SKM-1 treated with dmso at 0.1 percent for 144 hours (cell line): Measurements from ENCODE around the gene KCNJ5.
A peak's percentile ranks its signal among the peaks of the same experiment; 100 is the strongest.

Experiments used
- DNase-seq: peaks from one replicate; lab custom pipeline; 2025; ENCODE audit not compliant: unreplicated experiment; lab: John Stamatoyannopoulos, UW

KCNJ5 gene

GRCh38 chr11:128946648-128947047 lies 55.5 kb downstream of the KCNJ5 start:
- no peak for DNase-seq

DNA sequence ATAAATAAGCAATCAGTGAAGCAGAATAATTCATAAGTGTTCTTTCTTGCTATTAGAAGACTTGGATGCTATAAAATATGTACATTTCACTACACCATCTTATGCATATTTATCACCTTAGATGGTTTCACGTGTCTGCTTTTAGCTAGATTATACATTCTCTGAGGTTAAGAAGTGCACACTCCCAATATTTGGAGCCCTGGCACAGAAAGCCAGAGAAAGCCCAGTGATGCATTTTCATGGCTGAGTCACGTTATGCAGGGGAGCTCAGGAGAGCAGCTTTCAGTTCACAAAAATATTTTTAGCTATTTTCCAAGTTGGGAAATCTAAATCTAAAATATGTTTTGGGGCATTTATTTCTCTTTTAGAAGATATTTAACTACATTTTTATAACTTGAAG lies 56.6 kb downstream of the KCNJ5 start:
- no peak for DNase-seq

- DNase-seq = no peak
These were observed 57.4 kb downstream of the KCNJ5 start for GRCh38 chr11:128948583-128948982.

GRCh38 chr11:128949791-128950454 lies 58.8 kb downstream of the KCNJ5 start:
- no peak for DNase-seq

GRCh38 chr11:128953151-128953550 lies 62.0 kb downstream of the KCNJ5 start:
- no peak for DNase-seq

- DNase-seq = no peak
These were observed 64.5 kb downstream of the KCNJ5 start for GRCh38 chr11:128955636-128956035.

GRCh38 chr11:128956401-128957201 lies 65.4 kb downstream of the KCNJ5 start:
- DNase-seq = peak; percentile 60

GRCh38 chr11:128957202-128957482 lies 66.0 kb downstream of the KCNJ5 start:
- no peak for DNase-seq

DNA sequence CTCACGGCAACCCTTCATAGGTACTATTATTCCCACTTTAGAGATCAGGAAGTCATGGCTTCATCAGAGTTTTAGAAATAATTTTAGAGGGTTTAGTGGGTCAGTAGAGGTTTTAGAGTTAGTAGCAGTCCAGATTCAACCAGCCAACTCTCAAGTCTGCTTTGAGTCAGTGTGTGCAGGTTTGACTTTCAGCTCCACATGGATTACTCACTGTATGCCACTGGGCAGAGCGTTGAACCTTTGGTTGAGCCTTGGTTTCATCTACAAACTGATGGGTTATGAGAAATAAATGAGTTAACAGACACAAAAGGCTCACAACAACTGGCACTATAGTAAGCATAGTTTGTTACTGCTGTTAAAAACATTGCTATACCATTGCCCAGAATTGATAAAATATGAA lies 70.5 kb downstream of the KCNJ5 start:
- no peak for DNase-seq

GRCh38 chr11:128962896-128963295 lies 71.7 kb downstream of the KCNJ5 start:
- DNase-seq = no peak

DNA sequence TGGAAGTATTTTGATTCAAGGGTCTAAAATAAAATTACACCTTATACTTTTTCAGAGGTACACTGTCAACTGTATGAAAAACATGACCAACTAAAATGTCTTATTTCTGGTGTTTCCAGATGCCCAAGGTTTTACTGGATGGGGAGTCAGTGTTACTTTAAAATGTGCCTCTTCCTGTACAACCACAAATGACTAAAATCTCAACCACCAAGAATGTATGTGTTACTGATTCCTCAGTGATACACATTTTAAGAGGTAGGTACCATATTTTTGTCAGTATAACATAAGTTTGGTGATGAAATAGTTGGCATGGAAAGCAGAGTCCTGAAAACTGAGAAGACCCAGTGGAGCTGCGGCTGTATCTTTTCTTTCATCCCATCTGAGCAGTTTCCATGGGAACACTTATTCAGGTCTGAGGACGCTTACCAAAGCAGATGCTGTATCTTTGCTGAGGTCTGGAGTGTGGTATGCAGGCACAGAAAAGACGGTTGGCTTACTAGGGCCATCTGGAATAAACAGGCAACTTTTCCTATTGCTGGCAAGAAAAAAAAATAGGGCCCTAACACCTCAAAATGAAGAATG lies 72.7 kb downstream of the KCNJ5 start:
- DNase-seq = no peak

GRCh38 chr11:128964463-128964930 lies 73.3 kb downstream of the KCNJ5 start:
- no peak for DNase-seq

DNA sequence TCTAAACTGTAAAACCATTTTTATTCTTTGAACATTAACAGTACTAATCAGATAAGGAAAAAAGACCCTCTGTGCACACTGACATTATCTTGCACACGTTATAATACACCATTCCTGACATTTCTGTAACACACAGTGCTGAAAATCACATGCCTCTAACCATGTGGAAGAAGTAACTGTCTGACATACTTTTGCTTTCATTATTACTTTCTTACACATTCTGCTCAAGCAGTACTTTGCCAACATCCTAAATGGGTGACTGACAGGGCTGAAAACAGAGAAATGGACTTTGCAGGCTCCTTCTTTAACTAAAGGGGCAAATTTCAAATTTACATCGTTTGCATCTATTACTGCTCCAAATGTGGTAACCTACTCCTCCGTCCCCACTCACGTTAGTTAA lies 74.3 kb downstream of the KCNJ5 start:
- DNase-seq = no peak

- no peak for DNase-seq
These were observed 76.4 kb downstream of the KCNJ5 start for GRCh38 chr11:128967578-128967977.

DNA sequence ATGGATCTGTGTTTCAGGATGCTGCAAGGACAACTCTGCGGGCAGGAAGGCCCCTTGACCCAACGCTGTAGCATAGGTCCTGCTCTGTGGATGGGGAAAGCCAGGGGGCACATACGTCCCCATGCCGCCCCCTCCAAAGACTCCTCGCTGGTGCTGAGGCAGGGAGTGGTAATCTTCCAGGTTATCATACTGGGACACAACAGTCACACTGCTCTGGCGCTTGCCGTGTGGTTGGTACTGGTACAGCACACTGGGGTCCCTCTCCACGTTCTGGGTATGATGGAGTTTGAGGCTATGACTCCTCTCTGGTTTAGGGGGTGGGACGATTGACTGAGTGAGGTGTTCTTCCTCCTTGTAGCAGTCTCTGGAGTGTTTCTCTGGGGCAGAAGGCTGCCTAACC lies 77.8 kb downstream of the KCNJ5 start:
- DNase-seq = no peak
